Type B pancreatic cell (in vitro differentiated cells): ENCODE measurements around the gene ZSCAN5B. TPM values are rescaled to one million over a fixed set of nuclear protein-coding genes. Genes with fewer than 3 reads are reported as not detected.

ENCODE experiments used
- DNase-seq: peaks from one replicate; pipeline ENCODE4 v3.0.0; 2021; ENCODE audit warnings: mixed read lengths; ENCODE audit not compliant: unreplicated experiment; ENCODE audit errors: extremely low spot score
- H3K27ac Mint-ChIP-seq: 2 replicates; pipeline ENCODE4 v1.8.0; 2021; ENCODE audit warnings: mild to moderate bottlenecking, mixed read lengths
- H3K27me3 Mint-ChIP-seq: 2 replicates; pipeline ENCODE4 v1.8.0; 2021; ENCODE audit warnings: mixed read lengths
- H3K36me3 Mint-ChIP-seq: 2 replicates; pipeline ENCODE4 v1.8.0; 2021; ENCODE audit warnings: mixed read lengths
- H3K4me1 Mint-ChIP-seq: one replicate; pipeline ENCODE4 v1.8.0; 2021; ENCODE audit warnings: mixed read lengths; ENCODE audit not compliant: unreplicated experiment
- H3K4me3 Mint-ChIP-seq: 2 replicates; pipeline ENCODE4 v1.8.0; 2021; ENCODE audit warnings: mild to moderate bottlenecking, mixed read lengths
- H3K9me3 Mint-ChIP-seq: 2 replicates; pipeline ENCODE4 v1.8.0; 2021; ENCODE audit warnings: mixed read lengths
- total RNA-seq: library from RNA; stranded (reverse); gene quantifications from 2 replicates; pipeline ENCODE4 v1.2.1, GENCODE V29; 2021; ENCODE audit warnings: low replicate concordance
- TF ChIP-seq, protein P1 (sequence below): fragments of 200-600 bp; sonication (generic); conservative IDR thresholded peaks from 2 replicates; pipeline ENCODE4 v1.5.0; 2021; ENCODE audit warnings: antibody characterized with exemption, mild to moderate bottlenecking

The ZSCAN5B gene
- total RNA-seq, 1 donor from 2014 or later = not detected

GRCh38 chr19:56201973-56202372 lies 4.4 kb upstream of the ZSCAN5B start, which contains the start of gene ZSCAN5C:
ZSCAN5C (plus strand) TSS chr19:56202273; CDS start chr19:56205914, 3,641 bp downstream.
- Mint-ChIP-seq H3K4me1 (no peaks in the 10 kb centered on the region), H3K9me3 (no peaks in the 10 kb centered on the region), H3K27me3 (peaks cover 18% of the 10 kb centered on the region), H3K4me3 (no peak within 1 kb of the TSS), H3K36me3 (no peaks in the 10 kb centered on the region), H3K27ac (no peak within 1 kb of the TSS)
- TF ChIP-seq, protein P1, sequence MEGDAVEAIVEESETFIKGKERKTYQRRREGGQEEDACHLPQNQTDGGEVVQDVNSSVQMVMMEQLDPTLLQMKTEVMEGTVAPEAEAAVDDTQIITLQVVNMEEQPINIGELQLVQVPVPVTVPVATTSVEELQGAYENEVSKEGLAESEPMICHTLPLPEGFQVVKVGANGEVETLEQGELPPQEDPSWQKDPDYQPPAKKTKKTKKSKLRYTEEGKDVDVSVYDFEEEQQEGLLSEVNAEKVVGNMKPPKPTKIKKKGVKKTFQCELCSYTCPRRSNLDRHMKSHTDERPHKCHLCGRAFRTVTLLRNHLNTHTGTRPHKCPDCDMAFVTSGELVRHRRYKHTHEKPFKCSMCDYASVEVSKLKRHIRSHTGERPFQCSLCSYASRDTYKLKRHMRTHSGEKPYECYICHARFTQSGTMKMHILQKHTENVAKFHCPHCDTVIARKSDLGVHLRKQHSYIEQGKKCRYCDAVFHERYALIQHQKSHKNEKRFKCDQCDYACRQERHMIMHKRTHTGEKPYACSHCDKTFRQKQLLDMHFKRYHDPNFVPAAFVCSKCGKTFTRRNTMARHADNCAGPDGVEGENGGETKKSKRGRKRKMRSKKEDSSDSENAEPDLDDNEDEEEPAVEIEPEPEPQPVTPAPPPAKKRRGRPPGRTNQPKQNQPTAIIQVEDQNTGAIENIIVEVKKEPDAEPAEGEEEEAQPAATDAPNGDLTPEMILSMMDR = no peak
- DNase-seq = no peak

- Mint-ChIP-seq H3K4me3 (no peak overlapping the region), H3K27ac (no peak overlapping the region), H3K27me3 (peaks cover 12% of the 10 kb centered on the region), H3K4me1 (no peaks in the 10 kb centered on the region), H3K9me3 (no peaks in the 10 kb centered on the region), H3K36me3 (no peaks in the 10 kb centered on the region)
- no peak for DNase-seq
- TF ChIP-seq, protein P1 = no peak
These were observed 2.1 kb upstream of the ZSCAN5B start for GRCh38 chr19:56199687-56200086.

DNA sequence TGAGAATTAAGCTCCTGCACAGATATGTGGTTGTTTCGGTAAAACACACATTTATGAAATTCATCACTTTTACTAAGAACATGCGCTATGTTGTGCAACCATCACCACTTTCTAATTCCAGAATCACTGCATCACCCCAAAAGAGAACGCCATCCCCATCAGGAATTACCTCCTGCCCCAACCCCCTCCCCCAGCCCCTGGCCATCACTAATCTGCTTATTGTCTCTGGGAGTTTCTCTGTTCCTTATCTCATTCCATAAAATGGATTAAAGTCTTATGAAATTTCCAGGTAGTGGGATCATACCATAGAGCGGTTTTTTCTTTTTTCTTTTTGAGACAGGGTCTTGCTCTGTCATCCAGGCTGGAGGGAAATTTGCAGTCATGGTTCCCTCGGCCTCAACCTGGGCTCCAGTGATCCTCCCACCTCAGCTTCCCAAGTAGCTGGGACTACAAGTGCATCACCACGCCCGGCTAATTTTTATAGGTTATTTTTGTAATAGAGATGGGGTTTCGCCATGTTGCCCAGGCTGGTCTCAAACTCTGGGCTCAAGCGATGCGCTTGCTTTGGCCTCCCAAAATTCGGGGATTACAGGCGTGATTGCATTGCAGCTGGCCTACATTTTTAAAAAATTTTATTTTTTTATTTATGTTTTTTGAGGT lies 3.5 kb downstream of the ZSCAN5B start:
- H3K4me1 Mint-ChIP-seq = no peaks in the 10 kb centered on the region
- no peaks in the 10 kb centered on the region for H3K9me3 Mint-ChIP-seq
- H3K4me3 Mint-ChIP-seq = no peak overlapping the region
- H3K36me3 Mint-ChIP-seq = no peaks in the 10 kb centered on the region
- H3K27me3 Mint-ChIP-seq = no peaks in the 10 kb centered on the region
- no peak for DNase-seq
- TF ChIP-seq, protein P1 = no peak
- H3K27ac Mint-ChIP-seq = no peak overlapping the region

- H3K27ac Mint-ChIP-seq = no peak overlapping the region
- TF ChIP-seq, protein P1 = no peak
- DNase-seq = no peak
- no peak overlapping the region for H3K4me3 Mint-ChIP-seq
- H3K36me3 Mint-ChIP-seq = no peaks in the 10 kb centered on the region
- H3K9me3 Mint-ChIP-seq = no peaks in the 10 kb centered on the region
- H3K27me3 Mint-ChIP-seq = no peaks in the 10 kb centered on the region
- no peaks in the 10 kb centered on the region for H3K4me1 Mint-ChIP-seq
These were observed 5.9 kb downstream of the ZSCAN5B start for GRCh38 chr19:56191711-56192110.

GRCh38 chr19:56191115-56191514 lies 6.5 kb downstream of the ZSCAN5B start:
- Mint-ChIP-seq H3K9me3 (no peaks in the 10 kb centered on the region), H3K4me1 (no peaks in the 10 kb centered on the region)
- TF ChIP-seq, protein P1 = no peak

More at GRCh38 chr19:56191115-56191514, 6.5 kb downstream of the ZSCAN5B start:
- no peak overlapping the region for H3K4me3 Mint-ChIP-seq
- H3K36me3 Mint-ChIP-seq = no peaks in the 10 kb centered on the region
- DNase-seq = no peak
- no peaks in the 10 kb centered on the region for H3K27me3 Mint-ChIP-seq
- H3K27ac Mint-ChIP-seq = no peak overlapping the region
